B cell (primary cell): ENCODE measurements around the gene RPL36. TPM values are rescaled to one million over a fixed set of nuclear protein-coding genes. Genes with fewer than 3 reads are reported as not detected.

Experiments used
- ATAC-seq: fragments of 200-7000 bp; cut with Tn5 transposase; one replicate; pipeline ENCODE4 v1.10.0; 2021; ENCODE audit warnings: low read depth, mild to moderate bottlenecking, moderate number of reproducible peaks, moderate library complexity
- CTCF ChIA-PET: fragments of 350-600 bp; sonication (Branson Sonifier 250); formaldehyde crosslinking; loops from one replicate; lab custom pipeline; 2021; ENCODE audit warnings: antibody characterized with exemption, inconsistent platforms; lab: Charles Lee
- POLR2A ChIA-PET: fragments of 350-600 bp; sonication (Branson Sonifier 250); formaldehyde crosslinking; loops from one replicate; lab custom pipeline; 2021; ENCODE audit warnings: antibody characterized with exemption; lab: Charles Lee
- DNase-seq: peaks from one replicate; pipeline ENCODE4 v3.0.0; 2013
- H2AFZ ChIP-seq: 2 replicates; pipeline ENCODE4 v1.6.1; 2012; ENCODE audit warnings: mild to moderate bottlenecking, low read depth, low read length; ENCODE audit not compliant: insufficient read depth, poor library complexity, severe bottlenecking
- H3K27ac ChIP-seq, 2 donors: 1 replicate in 1 of 2; 2 replicates in 1 of 2; pipeline ENCODE4 v1.5.1; 2012 to 2013; ENCODE audit warnings: low read length in 2 of 2, mild to moderate bottlenecking in 2 of 2, moderate library complexity in 1 of 2
- H3K27me3 ChIP-seq, 4 experiments: fragments of 200-600 bp in 1 of 4; sonication (generic) in 1 of 4; replicated peaks in 1 of 4; 1 replicate in 2 of 4; 2 replicates in 2 of 4; pipeline versions ENCODE4 v1.6.1 to v1.7.0; 2013 to 2016; ENCODE audit warnings: low read length in 3 of 4, mild to moderate bottlenecking in 2 of 4, mixed read lengths in 1 of 4, moderate library complexity in 1 of 4; ENCODE audit not compliant: insufficient read depth in 4 of 4, control insufficient read depth in 3 of 4; ENCODE audit errors: control extremely low read depth in 1 of 4
- H3K36me3 ChIP-seq, 2 experiments: replicated peaks in 1 of 2; 1 replicate in 1 of 2; 2 replicates in 1 of 2; pipeline versions ENCODE4 v1.6.1 to v1.7.1; 2013; ENCODE audit warnings: low read length in 1 of 2; ENCODE audit not compliant: insufficient read depth in 2 of 2, control insufficient read depth in 1 of 2; ENCODE audit errors: control extremely low read depth in 1 of 2, extremely low read depth in 1 of 2
- H3K4me1 ChIP-seq, 2 donors: fragments of 200-600 bp in 1 of 2; sonication (generic) in 1 of 2; 1 replicate in 1 of 2; 2 replicates in 1 of 2; pipeline versions ENCODE4 v1.5.1 to v1.6.1; 2013 to 2017; ENCODE audit warnings: low read length in 2 of 2; ENCODE audit not compliant: control insufficient read depth in 2 of 2, insufficient read depth in 2 of 2
- H3K4me2 ChIP-seq: replicated peaks from 2 replicates; pipeline ENCODE3; 2012; ENCODE audit warnings: mild to moderate bottlenecking, low read depth, low read length; ENCODE audit not compliant: poor library complexity, severe bottlenecking
- H3K4me3 ChIP-seq, 5 experiments: fragments of 200-600 bp in 1 of 5; sonication (generic) in 1 of 5; 1 replicate in 3 of 5; 2 replicates in 2 of 5; pipeline versions ENCODE4 v1.5.1 to v1.7.0; 2011 to 2016; ENCODE audit warnings: low read length in 4 of 5, mild to moderate bottlenecking in 4 of 5, low read depth in 2 of 5, control low read depth in 1 of 5, moderate library complexity in 1 of 5; ENCODE audit not compliant: insufficient read depth in 1 of 5; ENCODE audit errors: control extremely low read depth in 1 of 5, extremely low read depth in 1 of 5
- H3K79me2 ChIP-seq: fragments of 200-600 bp; sonication (generic); one replicate; pipeline ENCODE4 v1.6.0; 2016; ENCODE audit warnings: low read length; ENCODE audit not compliant: control insufficient read depth, insufficient read depth
- H3K9ac ChIP-seq: fragments of 200-600 bp; sonication (generic); 2 replicates; pipeline ENCODE4 v1.6.1; 2017; ENCODE audit warnings: mild to moderate bottlenecking, low read length, moderate library complexity
- H3K9me3 ChIP-seq, 3 donors: one replicate each; pipeline versions ENCODE4 v1.6.1 to v1.7.1; 2013; ENCODE audit warnings: low read length in 2 of 3; ENCODE audit not compliant: control insufficient read depth in 2 of 3, insufficient read depth in 1 of 3; ENCODE audit errors: control extremely low read depth in 1 of 3
- H4K20me1 ChIP-seq: 2 replicates; pipeline ENCODE4 v1.6.0; 2012; ENCODE audit warnings: mild to moderate bottlenecking, low read length; ENCODE audit not compliant: insufficient read depth, control insufficient read depth, poor library complexity, severe bottlenecking
- H3K27ac Mint-ChIP-seq: one replicate; pipeline ENCODE4 v1.8.0; 2021; ENCODE audit warnings: mixed read lengths
- H3K27me3 Mint-ChIP-seq: one replicate; pipeline ENCODE4 v1.8.0; 2021; ENCODE audit warnings: mixed read lengths
- H3K4me1 Mint-ChIP-seq: one replicate; pipeline ENCODE4 v1.8.0; 2021; ENCODE audit warnings: mixed read lengths
- H3K4me3 Mint-ChIP-seq: one replicate; pipeline ENCODE4 v1.8.0; 2021; ENCODE audit warnings: mixed read lengths
- H3K9me3 Mint-ChIP-seq: one replicate; pipeline ENCODE4 v1.8.0; 2022; ENCODE audit warnings: mixed read lengths; ENCODE audit not compliant: insufficient read depth
- CTCF ChIP-seq: fragments of 200-600 bp; IDR thresholded peaks from one replicate; pipeline ENCODE4 v1.8.0; 2022; ENCODE audit warnings: antibody characterized with exemption, mild to moderate bottlenecking
- EZH2 ChIP-seq: IDR thresholded peaks from 2 replicates; pipeline ENCODE4 v1.6.1; 2012; ENCODE audit warnings: borderline replicate concordance, low read depth, mild to moderate bottlenecking, moderate library complexity, low read length; ENCODE audit not compliant: insufficient read depth, poor library complexity, severe bottlenecking
- WGBS: methylation state at CpG from one replicate; pipeline ENCODE4 v1.1.5; 2013; ENCODE audit warnings: missing lambda C conversion rate; ENCODE audit not compliant: insufficient coverage; 5-methylcytosine and 5-hydroxymethylcytosine counted together
- intact Hi-C: fragments of 100-400 bp; cut with micrococcal nuclease; formaldehyde crosslinking; loops from one replicate; pipeline ENCODE4 v1.10.0; 2022
- polyA plus RNA-seq: library from polyadenylated mRNA; depleted of rRNA; stranded (reverse); fragments of >200 nt; gene quantifications from 2 replicates; pipeline ENCODE4 v1.2.3, GENCODE V29; 2012
- total RNA-seq, 2 donors: library from RNA; stranded (reverse); fragments of 120-200 nt in 1 of 2; gene quantifications; 1 replicate in 1 of 2; 2 replicates in 1 of 2; pipeline versions ENCODE4 v1.2.3 to v1.2.4, GENCODE V29; 2013 to 2022

Gene RPL36
- total and polyA plus RNA-seq, 2 donors (not counting 1 experiment from before 2014, with no cell fraction given) = 899 to 983 TPM

GRCh38 chr19:5738423-5738822 lies 48.3 kb downstream of the RPL36 start:
- H3K79me2 ChIP-seq = no peaks in the 10 kb centered on the region
- 89% methylated on average over 6 of the region's 8 CpGs for WGBS
- H3K9me3 ChIP-seq = peaks cover 0 to 8% (median 4%) of the 10 kb centered on the region in 3 donors
- no peaks in the 10 kb centered on the region for H3K4me1 ChIP-seq
- Mint-ChIP-seq H3K27ac (no peak overlapping the region), H3K27me3 (peaks cover 7% of the 10 kb centered on the region), H3K4me1 (no peaks in the 10 kb centered on the region), H3K9me3 (no peaks in the 10 kb centered on the region), H3K4me3 (no peak overlapping the region)
- TF ChIP-seq CTCF (no peak), EZH2 (no peak)
- no peak overlapping the region for H3K4me3 ChIP-seq
- H3K9ac ChIP-seq = no peak overlapping the region
- no peak overlapping the region for H3K4me2 ChIP-seq
- ATAC-seq (no peak), DNase-seq (no peak)
- CTCF ChIA-PET = no interaction called here
- H3K27me3 ChIP-seq = no peaks in the 10 kb centered on the region
- POLR2A ChIA-PET = no interaction called here
- intact Hi-C loops = no loop called here
- no peaks in the 10 kb centered on the region for H3K36me3 ChIP-seq
- H2AFZ ChIP-seq = no peak overlapping the region
- H3K27ac ChIP-seq = no peak overlapping the region
- H4K20me1 ChIP-seq = no peaks in the 10 kb centered on the region

Other genes starting within 250 kb of the RPL36 start
- not detected in 2 replicates for gene ZNRF4, start 234.9 kb upstream of the RPL36 start, total RNA-seq
- gene ZNRF4, start 234.9 kb upstream of the RPL36 start, polyA plus RNA-seq = not detected in 2 replicates
- 0.42 and 1.00 TPM in 2 replicates for gene TINCR, start 122.3 kb upstream of the RPL36 start, total RNA-seq
- gene TINCR, start 122.3 kb upstream of the RPL36 start, polyA plus RNA-seq = 0.37 and 0.54 TPM in 2 replicates
- gene SAFB2, start 67.5 kb upstream of the RPL36 start, total RNA-seq = 242 and 257 TPM in 2 replicates
- 76.5 and 91.1 TPM in 2 replicates for gene SAFB2, start 67.5 kb upstream of the RPL36 start, polyA plus RNA-seq
- gene SAFB, start 67.2 kb upstream of the RPL36 start, total RNA-seq = 221 and 237 TPM in 2 replicates
- gene SAFB, start 67.2 kb upstream of the RPL36 start, polyA plus RNA-seq = 91.0 and 127 TPM in 2 replicates
- 30.8 and 34.5 TPM in 2 replicates for gene MICOS13, start 9.8 kb upstream of the RPL36 start, total RNA-seq
- gene MICOS13, start 9.8 kb upstream of the RPL36 start, polyA plus RNA-seq = 29.8 and 41.9 TPM in 2 replicates
- gene HSD11B1L, start 9.3 kb upstream of the RPL36 start, total RNA-seq = 1.4 and 1.8 TPM in 2 replicates
- 4.5 and 4.6 TPM in 2 replicates for gene HSD11B1L, start 9.3 kb upstream of the RPL36 start, polyA plus RNA-seq
- gene LONP1, start 29.9 kb downstream of the RPL36 start, total RNA-seq = 67.2 and 70.3 TPM in 2 replicates
- gene LONP1, start 29.9 kb downstream of the RPL36 start, polyA plus RNA-seq = 60.1 and 65.6 TPM in 2 replicates
- not detected in 2 replicates for gene CATSPERD, start 30.3 kb downstream of the RPL36 start, total RNA-seq
- gene CATSPERD, start 30.3 kb downstream of the RPL36 start, polyA plus RNA-seq = not detected in 2 replicates
- 5.4 and 5.6 TPM in 2 replicates for gene PRR22, start 94.5 kb downstream of the RPL36 start, total RNA-seq
- gene PRR22, start 94.5 kb downstream of the RPL36 start, polyA plus RNA-seq = 3.4 and 4.1 TPM in 2 replicates
- gene DUS3L, start 100.9 kb downstream of the RPL36 start, total RNA-seq = 79.0 and 84.6 TPM in 2 replicates
- gene DUS3L, start 100.9 kb downstream of the RPL36 start, polyA plus RNA-seq = 118 and 202 TPM in 2 replicates
- 0.36 TPM in 1 of 2 replicates, not detected in the other for gene NRTN, start 114.8 kb downstream of the RPL36 start, total RNA-seq
- gene NRTN, start 114.8 kb downstream of the RPL36 start, polyA plus RNA-seq = 0.27 and 2.2 TPM in 2 replicates
- gene FUT6, start 149.4 kb downstream of the RPL36 start, total RNA-seq = not detected in 2 replicates
- 0.03 TPM in 1 of 2 replicates, not detected in the other for gene FUT6, start 149.4 kb downstream of the RPL36 start, polyA plus RNA-seq
- not detected in 2 replicates for gene FUT3, start 161.2 kb downstream of the RPL36 start, total RNA-seq
- not detected in 2 replicates for gene FUT3, start 161.2 kb downstream of the RPL36 start, polyA plus RNA-seq
- gene FUT5, start 180.2 kb downstream of the RPL36 start, total RNA-seq = 0.27 TPM in 1 of 2 replicates, not detected in the other
- 0.56 TPM in 1 of 2 replicates, not detected in the other for gene FUT5, start 180.2 kb downstream of the RPL36 start, polyA plus RNA-seq
- gene NDUFA11, start 213.5 kb downstream of the RPL36 start, total RNA-seq = 107 and 115 TPM in 2 replicates
- 114 and 276 TPM in 2 replicates for gene NDUFA11, start 213.5 kb downstream of the RPL36 start, polyA plus RNA-seq
- 27.1 and 27.8 TPM in 2 replicates for gene VMAC, start 214.6 kb downstream of the RPL36 start, total RNA-seq
- 27.2 and 27.7 TPM in 2 replicates for gene VMAC, start 214.6 kb downstream of the RPL36 start, polyA plus RNA-seq
- 40.0 and 46.5 TPM in 2 replicates for gene CAPS, start 224.0 kb downstream of the RPL36 start, total RNA-seq
- gene CAPS, start 224.0 kb downstream of the RPL36 start, polyA plus RNA-seq = 58.4 and 65.7 TPM in 2 replicates